BE2C (cell line): ENCODE results near the gene ASTN2.

Experiments
- DNase-seq: peaks from one replicate; pipeline ENCODE4 v3.0.0-alpha.2; 2020
- H3K27me3 ChIP-seq: fragments of 250-450 bp; sonication (Bioruptor Pico); 2 replicates; pipeline ENCODE4 v1.5.1; 2020; ENCODE audit warnings: mild to moderate bottlenecking
- H3K36me3 ChIP-seq: fragments of 250-450 bp; sonication (Bioruptor Pico); 2 replicates; pipeline ENCODE4 v1.5.1; 2020; ENCODE audit warnings: mild to moderate bottlenecking
- H3K4me1 ChIP-seq: fragments of 250-450 bp; sonication (Bioruptor Pico); 2 replicates; pipeline ENCODE4 v1.5.1; 2020
- H3K4me3 ChIP-seq: 2 replicates; pipeline ENCODE4 v1.5.1; 2011; ENCODE audit warnings: low read depth, low read length
- H3K9me3 ChIP-seq: fragments of 250-450 bp; sonication (Bioruptor Pico); 2 replicates; pipeline ENCODE4 v1.5.1; 2020
- CTCF ChIP-seq: IDR thresholded peaks from 2 replicates; pipeline ENCODE4 v1.5.1; 2012; ENCODE audit warnings: mild to moderate bottlenecking, low read depth, low read length

The ASTN2 gene

GRCh38 chr9:116736399-116737151, 678.3 kb downstream of the ASTN2 start:
- peaks cover 14% of the 10 kb centered on the region for H3K36me3 ChIP-seq
- no peaks in the 10 kb centered on the region for H3K4me1 ChIP-seq
- no peak for DNase-seq
- H3K9me3 ChIP-seq: no peaks in the 10 kb centered on the region
- no peak for TF ChIP-seq CTCF
- no peaks in the 10 kb centered on the region for H3K27me3 ChIP-seq
- H3K4me3 ChIP-seq: no peak overlapping the region

- Histone ChIP-seq H3K4me3 (no peak overlapping the region), H3K36me3 (peaks cover 21% of the 10 kb centered on the region), H3K9me3 (no peaks in the 10 kb centered on the region), H3K27me3 (no peaks in the 10 kb centered on the region), H3K4me1 (no peaks in the 10 kb centered on the region)
- DNase-seq: no peak
- TF ChIP-seq CTCF: no peak
These were observed 681.7 kb downstream of the ASTN2 start for GRCh38 chr9:116733010-116733641.

- no peak overlapping the region for H3K4me3 ChIP-seq
- no peak for DNase-seq
- H3K9me3 ChIP-seq: no peaks in the 10 kb centered on the region
- no peaks in the 10 kb centered on the region for H3K27me3 ChIP-seq
- no peak for TF ChIP-seq CTCF
- no peaks in the 10 kb centered on the region for H3K4me1 ChIP-seq
- peaks cover 48% of the 10 kb centered on the region for H3K36me3 ChIP-seq
These were observed 688.3 kb downstream of the ASTN2 start for GRCh38 chr9:116726602-116727001.

- TF ChIP-seq CTCF: no peak
- no peaks in the 10 kb centered on the region for H3K27me3 ChIP-seq
- H3K4me3 ChIP-seq: no peak overlapping the region
- H3K4me1 ChIP-seq: no peaks in the 10 kb centered on the region
- no peak for DNase-seq
- no peaks in the 10 kb centered on the region for H3K9me3 ChIP-seq
- H3K36me3 ChIP-seq: peaks cover 55% of the 10 kb centered on the region
These were observed 690.7 kb downstream of the ASTN2 start for GRCh38 chr9:116724123-116724522.

GRCh38 chr9:116721944-116722343, 692.9 kb downstream of the ASTN2 start:
- Histone ChIP-seq H3K36me3 (peaks cover 53% of the 10 kb centered on the region), H3K9me3 (no peaks in the 10 kb centered on the region), H3K27me3 (no peaks in the 10 kb centered on the region), H3K4me3 (no peak overlapping the region), H3K4me1 (no peaks in the 10 kb centered on the region)
- DNase-seq: no peak
- no peak for TF ChIP-seq CTCF

- no peaks in the 10 kb centered on the region for H3K9me3 ChIP-seq
- no peak for DNase-seq
- no peak overlapping the region for H3K4me3 ChIP-seq
- peaks cover 51% of the 10 kb centered on the region for H3K36me3 ChIP-seq
- H3K4me1 ChIP-seq: no peaks in the 10 kb centered on the region
- no peaks in the 10 kb centered on the region for H3K27me3 ChIP-seq
- no peak for TF ChIP-seq CTCF
These were observed 693.4 kb downstream of the ASTN2 start for GRCh38 chr9:116721411-116721810.
